Esophagus squamous epithelium (tissue), 5 donors: ENCODE measurements around the gene BAIAP3. TPM values are rescaled to one million over a fixed set of nuclear protein-coding genes. Genes with fewer than 3 reads are reported as not detected.

ENCODE experiments used
- DNase-seq: peaks from one replicate; lab custom pipeline; 2025; lab: John Stamatoyannopoulos, UW
- H3K27ac ChIP-seq, 4 donors: fragments of 200-600 bp; sonication (generic); one replicate each; pipeline ENCODE4 v1.5.1; 2016 to 2019; ENCODE audit warnings: mild to moderate bottlenecking in 1 of 4
- H3K27me3 ChIP-seq, 4 donors: fragments of 200-600 bp; sonication (generic); 1 replicate in 3 of 4; 2 replicates in 1 of 4; pipeline versions ENCODE4 v1.5.1 to v1.6.0; 2017 to 2021; ENCODE audit warnings: antibody characterized with exemption in 1 of 4
- H3K36me3 ChIP-seq, 3 donors: fragments of 200-600 bp; sonication (generic); one replicate each; pipeline ENCODE4 v1.5.1; 2016 to 2019
- H3K4me1 ChIP-seq, 3 donors: fragments of 200-600 bp; sonication (generic); one replicate each; pipeline ENCODE4 v1.5.1; 2017 to 2019
- H3K4me3 ChIP-seq, 4 donors: fragments of 200-600 bp; sonication (generic); 1 replicate in 3 of 4; 2 replicates in 1 of 4; pipeline ENCODE4 v1.5.1; 2016 to 2019; ENCODE audit warnings: mild to moderate bottlenecking in 2 of 4, moderate library complexity in 1 of 4
- H3K9me3 ChIP-seq, 3 donors: fragments of 200-600 bp; sonication (generic); one replicate each; pipeline ENCODE4 v1.5.1; 2016 to 2019
- POLR2A ChIP-seq, 4 donors: fragments of 450-650 bp; IDR thresholded peaks; one replicate each; pipeline ENCODE4 v1.6.1; 2017; ENCODE audit warnings: antibody characterized with exemption in 4 of 4, mild to moderate bottlenecking in 4 of 4, moderate library complexity in 3 of 4
- WGBS, 2 donors: methylation state at CpG; one replicate each; pipeline ENCODE4 v1.1.5; 2018; 5-methylcytosine and 5-hydroxymethylcytosine counted together
- intact Hi-C: fragments of 100-400 bp; cut with DNase I; formaldehyde crosslinking; loops from one replicate; pipeline ENCODE4 v1.15.0; 2022
- total RNA-seq, 4 donors: library from RNA; depleted of rRNA; stranded (reverse); fragments of >200 nt; gene quantifications; one replicate each; pipeline ENCODE4 v1.1.0, GENCODE V29; 2016
- TF ChIP-seq, protein P1 (sequence below), 6 experiments: fragments of 450-650 bp in 4 of 6; fragments of 200-600 bp in 2 of 6; sonication (generic) in 2 of 6; IDR thresholded peaks; one replicate each; pipeline ENCODE4 v1.5.1; 2016 to 2019; ENCODE audit warnings: antibody characterized with exemption in 6 of 6, mild to moderate bottlenecking in 4 of 6, moderate library complexity in 4 of 6
- donor health status: DM: yes; HTN: yes; CAD: no.

Gene BAIAP3
- total RNA-seq, 4 donors from 2014 or later, result 0.68 to 2.7 (median 1.00) TPM

- TF ChIP-seq, protein P1, sequence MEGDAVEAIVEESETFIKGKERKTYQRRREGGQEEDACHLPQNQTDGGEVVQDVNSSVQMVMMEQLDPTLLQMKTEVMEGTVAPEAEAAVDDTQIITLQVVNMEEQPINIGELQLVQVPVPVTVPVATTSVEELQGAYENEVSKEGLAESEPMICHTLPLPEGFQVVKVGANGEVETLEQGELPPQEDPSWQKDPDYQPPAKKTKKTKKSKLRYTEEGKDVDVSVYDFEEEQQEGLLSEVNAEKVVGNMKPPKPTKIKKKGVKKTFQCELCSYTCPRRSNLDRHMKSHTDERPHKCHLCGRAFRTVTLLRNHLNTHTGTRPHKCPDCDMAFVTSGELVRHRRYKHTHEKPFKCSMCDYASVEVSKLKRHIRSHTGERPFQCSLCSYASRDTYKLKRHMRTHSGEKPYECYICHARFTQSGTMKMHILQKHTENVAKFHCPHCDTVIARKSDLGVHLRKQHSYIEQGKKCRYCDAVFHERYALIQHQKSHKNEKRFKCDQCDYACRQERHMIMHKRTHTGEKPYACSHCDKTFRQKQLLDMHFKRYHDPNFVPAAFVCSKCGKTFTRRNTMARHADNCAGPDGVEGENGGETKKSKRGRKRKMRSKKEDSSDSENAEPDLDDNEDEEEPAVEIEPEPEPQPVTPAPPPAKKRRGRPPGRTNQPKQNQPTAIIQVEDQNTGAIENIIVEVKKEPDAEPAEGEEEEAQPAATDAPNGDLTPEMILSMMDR (IDR thresholded peaks at IDR 0.05), result no peak
- TF ChIP-seq POLR2A (IDR thresholded peaks at IDR 0.05), result no peak
- Histone ChIP-seq H3K9me3 (peaks cover 0 to 7% (median 4%) of the 10 kb centered on the region in 3 donors), H3K4me3 (peak overlapping the region in 3 of 4 donors; percentile 20 to 63 (median 46)), H3K4me1 (peaks cover 24 to 38% (median 31%) of the 10 kb centered on the region in 3 donors), H3K36me3 (peaks cover 0 to 12% (median 0%) of the 10 kb centered on the region in 3 donors), H3K27ac (peak overlapping the region in 2 of 4 donors; percentile 42 to 53), H3K27me3 (peaks cover 18 to 60% (median 24%) of the 10 kb centered on the region in 4 donors)
- 60% methylated on average over 4 of the region's 22 CpGs; no CpG with 5 or more reads in 1 of the 2 donors for WGBS, 2 donors
- intact Hi-C loops, result no loop called here
- no peak for DNase-seq
Measured at GRCh38 chr16:1330931-1331711, 2.3 kb upstream of the BAIAP3 start.

DNA sequence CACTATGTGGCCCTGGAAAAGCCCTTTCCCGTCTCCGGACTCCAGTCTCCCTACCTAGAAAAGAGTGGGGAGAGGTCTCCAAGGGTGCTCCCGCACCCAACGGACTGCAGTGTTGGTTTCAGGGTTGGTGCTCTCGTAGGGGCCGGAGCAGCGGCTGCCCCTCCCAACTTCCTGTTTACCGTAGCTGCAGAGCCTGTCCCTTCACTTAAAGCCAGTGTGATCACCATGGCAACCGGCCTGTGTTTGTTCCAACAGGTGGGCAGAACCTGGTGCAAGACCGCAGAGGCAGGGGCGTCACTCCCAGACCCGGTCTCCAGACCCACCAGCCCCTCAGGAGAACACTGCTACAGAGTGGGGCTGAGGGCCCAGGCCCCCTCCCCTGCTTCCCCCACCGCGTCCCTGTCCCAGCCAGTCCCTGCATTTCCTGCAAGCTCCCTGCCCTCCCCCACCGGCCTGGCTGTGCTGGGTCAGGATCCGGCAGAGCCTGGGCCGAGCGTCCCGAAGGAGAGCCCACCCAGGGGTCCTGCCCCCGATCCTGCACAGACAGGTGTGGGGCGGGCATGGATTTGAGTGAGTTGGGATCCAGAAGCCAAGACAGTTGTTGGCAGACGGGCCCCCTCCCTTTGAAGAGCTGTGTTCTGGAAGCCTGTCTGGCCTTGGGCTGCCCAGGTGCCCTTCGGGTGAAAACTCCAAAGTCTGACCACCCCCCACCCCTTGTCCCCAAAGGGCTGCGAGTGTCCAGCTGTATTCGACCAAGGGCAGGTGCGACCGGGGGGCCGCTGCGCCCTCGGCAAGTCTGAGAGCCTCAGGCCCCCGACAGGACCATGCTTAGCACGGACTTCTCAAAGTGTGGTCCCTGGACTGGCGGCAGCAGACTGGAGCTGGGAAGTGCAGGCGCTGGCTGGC, 1.5 kb upstream of the BAIAP3 start:
- intact Hi-C loops, result no loop called here
- Histone ChIP-seq H3K27ac (peak overlapping the region in 2 of 4 donors; percentile 42 to 53), H3K27me3 (peaks cover 18 to 68% (median 24%) of the 10 kb centered on the region in 4 donors), H3K4me1 (peaks cover 24 to 38% (median 31%) of the 10 kb centered on the region in 3 donors), H3K4me3 (peak overlapping the region in 3 of 4 donors; percentile 20 to 63 (median 46)), H3K36me3 (peaks cover 0 to 3% (median 0%) of the 10 kb centered on the region in 3 donors), H3K9me3 (peaks cover 0 to 7% (median 4%) of the 10 kb centered on the region in 3 donors)
- TF ChIP-seq, protein P1 (IDR thresholded peaks at IDR 0.05), result no peak
- peak in 1 of 4 donors; percentile 43 for TF ChIP-seq POLR2A (IDR thresholded peaks at IDR 0.05)
- no peak for DNase-seq
- 0 to 6% methylated on average over 5 of the region's 34 CpGs for WGBS, 2 donors

- intact Hi-C loops, result no loop called here
- TF ChIP-seq POLR2A (IDR thresholded peaks at IDR 0.05), result no peak
- TF ChIP-seq, protein P1 (IDR thresholded peaks at IDR 0.05), result no peak
- H3K9me3 ChIP-seq, result peaks cover 0 to 7% (median 4%) of the 10 kb centered on the region in 3 donors
- peaks cover 18 to 75% (median 24%) of the 10 kb centered on the region in 4 donors for H3K27me3 ChIP-seq
- WGBS, 2 donors, result 6 to 13% methylated on average over 3 to 13 of the region's 26 CpGs
- H3K4me1 ChIP-seq, result peaks cover 24 to 38% (median 31%) of the 10 kb centered on the region in 3 donors
- H3K27ac ChIP-seq, result no peak overlapping the region
- H3K4me3 ChIP-seq, result peak overlapping the region; percentile 17 to 63 (median 35)
- no peaks in the 10 kb centered on the region for H3K36me3 ChIP-seq
- DNase-seq, result no peak
Measured at GRCh38 chr16:1332618-1333148, 762 bp upstream of the BAIAP3 start.

DNA sequence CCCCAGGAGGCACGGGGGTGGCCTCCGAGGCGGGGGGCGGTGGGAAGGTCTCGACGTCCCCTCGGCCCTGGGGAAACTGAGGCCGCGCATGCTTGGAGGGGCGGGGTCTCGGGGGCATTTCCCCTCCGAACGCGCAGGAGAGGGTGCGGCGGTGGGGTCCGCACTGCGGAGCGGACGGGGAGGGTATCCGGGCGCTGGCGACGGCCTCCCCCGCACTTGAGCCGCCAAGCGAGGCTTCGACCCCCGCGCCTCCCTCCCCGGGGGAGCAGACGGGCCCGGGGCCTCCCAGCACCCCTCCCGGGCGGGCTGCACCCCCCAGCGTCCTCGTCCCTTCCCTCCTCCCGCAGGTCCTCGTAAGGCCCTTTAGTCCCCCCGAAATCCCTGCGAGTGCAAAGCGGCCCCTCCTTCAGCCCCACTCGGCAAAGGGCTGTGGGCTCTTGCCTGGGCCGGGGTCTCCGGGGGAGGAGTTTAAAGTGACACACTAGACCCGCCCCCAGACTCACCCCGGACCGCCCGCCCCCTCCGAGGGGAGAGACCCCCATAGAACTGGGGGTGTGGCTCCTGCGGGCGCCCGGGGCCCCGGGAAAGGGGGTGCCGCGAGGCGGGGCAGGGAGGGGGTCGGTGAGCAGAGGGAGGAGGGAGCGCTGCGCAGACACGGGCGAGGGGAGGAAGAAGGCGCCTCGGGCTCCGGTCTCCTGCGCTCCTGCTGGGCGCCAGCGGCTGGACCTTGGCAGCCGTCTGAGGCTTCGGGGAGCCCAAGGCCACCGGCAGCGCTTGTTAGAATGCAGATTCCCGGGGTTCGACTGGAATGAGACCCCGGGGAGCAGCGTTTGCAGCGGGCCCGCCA, 632 bp downstream of the BAIAP3 start:
- TF ChIP-seq, protein P1 (IDR thresholded peaks at IDR 0.05), result no peak
- TF ChIP-seq POLR2A (IDR thresholded peaks at IDR 0.05), result no peak
- H3K27ac ChIP-seq, result no peak overlapping the region
- H3K27me3 ChIP-seq, result peaks cover 18 to 89% (median 24%) of the 10 kb centered on the region in 4 donors
- peak overlapping the region; percentile 17 to 63 (median 35) for H3K4me3 ChIP-seq
- DNase-seq, result no peak
- peaks cover 0 to 7% (median 4%) of the 10 kb centered on the region in 3 donors for H3K9me3 ChIP-seq
- H3K36me3 ChIP-seq, result no peaks in the 10 kb centered on the region
- intact Hi-C loops, result no loop called here
- peaks cover 24 to 38% (median 31%) of the 10 kb centered on the region in 3 donors for H3K4me1 ChIP-seq
- 0 to 3% methylated on average over 7 to 10 of the region's 78 CpGs for WGBS, 2 donors
